ENCODE measurements around the gene LOXL1. TPM values are rescaled to one million over a fixed set of nuclear protein-coding genes. Genes with fewer than 3 reads are reported as not detected.

LOXL1 gene
- total and polyA plus RNA-seq, 9 of the 15 experiments (the other 6 are each of a cell fraction or from before 2014, with no cell fraction given), result 0.14 TPM; not detected in 8

DNA sequence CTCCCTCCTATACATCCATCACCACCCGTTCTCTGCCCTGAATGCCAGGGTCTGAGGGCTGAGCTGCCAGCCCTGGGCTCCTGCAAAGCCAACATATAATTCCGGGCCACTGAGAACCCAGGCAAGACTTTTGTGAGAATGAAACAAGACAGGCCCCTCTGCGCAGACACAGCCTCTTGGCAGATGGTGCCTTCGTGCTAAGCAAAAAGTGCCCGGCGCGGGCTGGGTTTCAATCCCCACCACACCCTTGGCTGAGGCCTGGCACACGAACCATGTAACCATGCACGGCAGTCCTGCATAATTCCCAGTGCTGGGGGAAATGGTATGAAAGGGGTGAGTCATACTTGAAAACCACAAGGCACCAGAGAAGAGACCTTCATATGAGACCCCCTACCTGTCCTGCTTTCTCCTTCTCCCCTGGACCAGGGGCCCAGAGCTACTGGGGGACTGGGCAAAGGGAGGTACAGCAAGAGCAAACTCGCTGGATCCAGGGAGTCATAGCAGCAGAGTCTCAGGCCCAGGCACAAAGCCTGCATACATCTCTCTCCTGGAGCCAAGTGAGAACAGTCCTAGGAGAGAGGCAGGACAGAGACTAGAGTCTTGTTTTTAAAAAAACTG lies 26.1 kb upstream of the LOXL1 start (continued):
- TF ChIP-seq, protein P1, sequence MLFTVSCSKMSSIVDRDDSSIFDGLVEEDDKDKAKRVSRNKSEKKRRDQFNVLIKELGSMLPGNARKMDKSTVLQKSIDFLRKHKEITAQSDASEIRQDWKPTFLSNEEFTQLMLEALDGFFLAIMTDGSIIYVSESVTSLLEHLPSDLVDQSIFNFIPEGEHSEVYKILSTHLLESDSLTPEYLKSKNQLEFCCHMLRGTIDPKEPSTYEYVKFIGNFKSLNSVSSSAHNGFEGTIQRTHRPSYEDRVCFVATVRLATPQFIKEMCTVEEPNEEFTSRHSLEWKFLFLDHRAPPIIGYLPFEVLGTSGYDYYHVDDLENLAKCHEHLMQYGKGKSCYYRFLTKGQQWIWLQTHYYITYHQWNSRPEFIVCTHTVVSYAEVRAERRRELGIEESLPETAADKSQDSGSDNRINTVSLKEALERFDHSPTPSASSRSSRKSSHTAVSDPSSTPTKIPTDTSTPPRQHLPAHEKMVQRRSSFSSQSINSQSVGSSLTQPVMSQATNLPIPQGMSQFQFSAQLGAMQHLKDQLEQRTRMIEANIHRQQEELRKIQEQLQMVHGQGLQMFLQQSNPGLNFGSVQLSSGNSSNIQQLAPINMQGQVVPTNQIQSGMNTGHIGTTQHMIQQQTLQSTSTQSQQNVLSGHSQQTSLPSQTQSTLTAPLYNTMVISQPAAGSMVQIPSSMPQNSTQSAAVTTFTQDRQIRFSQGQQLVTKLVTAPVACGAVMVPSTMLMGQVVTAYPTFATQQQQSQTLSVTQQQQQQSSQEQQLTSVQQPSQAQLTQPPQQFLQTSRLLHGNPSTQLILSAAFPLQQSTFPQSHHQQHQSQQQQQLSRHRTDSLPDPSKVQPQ (CRISPR knock-in tag; IDR thresholded peaks at IDR 0.05; ENCODE audit: borderline replicate concordance), result no peak
- TF ChIP-seq FOXK2 (conservative IDR thresholded peaks at IDR 0.05 in 1 of 2, IDR thresholded peaks at IDR 0.05 in 1 of 2; ENCODE audit: low read depth in 2 of 2) (no peak), TAL1 (IDR thresholded peaks at IDR 0.05) (no peak), ARID2 (IDR thresholded peaks at IDR 0.05) (no peak), ZNF3 (CRISPR knock-in tag; IDR thresholded peaks at IDR 0.05) (no peak)
- TF ChIP-seq, protein P2, sequence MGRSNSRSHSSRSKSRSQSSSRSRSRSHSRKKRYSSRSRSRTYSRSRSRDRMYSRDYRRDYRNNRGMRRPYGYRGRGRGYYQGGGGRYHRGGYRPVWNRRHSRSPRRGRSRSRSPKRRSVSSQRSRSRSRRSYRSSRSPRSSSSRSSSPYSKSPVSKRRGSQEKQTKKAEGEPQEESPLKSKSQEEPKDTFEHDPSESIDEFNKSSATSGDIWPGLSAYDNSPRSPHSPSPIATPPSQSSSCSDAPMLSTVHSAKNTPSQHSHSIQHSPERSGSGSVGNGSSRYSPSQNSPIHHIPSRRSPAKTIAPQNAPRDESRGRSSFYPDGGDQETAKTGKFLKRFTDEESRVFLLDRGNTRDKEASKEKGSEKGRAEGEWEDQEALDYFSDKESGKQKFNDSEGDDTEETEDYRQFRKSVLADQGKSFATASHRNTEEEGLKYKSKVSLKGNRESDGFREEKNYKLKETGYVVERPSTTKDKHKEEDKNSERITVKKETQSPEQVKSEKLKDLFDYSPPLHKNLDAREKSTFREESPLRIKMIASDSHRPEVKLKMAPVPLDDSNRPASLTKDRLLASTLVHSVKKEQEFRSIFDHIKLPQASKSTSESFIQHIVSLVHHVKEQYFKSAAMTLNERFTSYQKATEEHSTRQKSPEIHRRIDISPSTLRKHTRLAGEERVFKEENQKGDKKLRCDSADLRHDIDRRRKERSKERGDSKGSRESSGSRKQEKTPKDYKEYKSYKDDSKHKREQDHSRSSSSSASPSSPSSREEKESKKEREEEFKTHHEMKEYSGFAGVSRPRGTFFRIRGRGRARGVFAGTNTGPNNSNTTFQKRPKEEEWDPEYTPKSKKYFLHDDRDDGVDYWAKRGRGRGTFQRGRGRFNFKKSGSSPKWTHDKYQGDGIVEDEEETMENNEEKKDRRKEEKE (IDR thresholded peaks at IDR 0.05; ENCODE audit: borderline replicate concordance in 1 of 2, control insufficient read depth in 1 of 2, low read depth in 2 of 2, low read length in 1 of 2), result no peak

Measured in K562 (cell line).